GM19035 (cell line): ENCODE measurements around the gene COL26A1.

Source experiments
- ATAC-seq: cut with Tn5 transposase; IDR thresholded peaks from one replicate; pipeline ENCODE4 v1.9.1; 2021; ENCODE audit not compliant: unreplicated experiment

Gene COL26A1

GRCh38 chr7:101531726-101532357 lies 169.2 kb downstream of the COL26A1 start:
- no peak for ATAC-seq

GRCh38 chr7:101532400-101533102 lies 169.9 kb downstream of the COL26A1 start:
- ATAC-seq, result no peak

GRCh38 chr7:101533103-101533465 lies 170.4 kb downstream of the COL26A1 start:
- no peak for ATAC-seq

- no peak for ATAC-seq
Observed at GRCh38 chr7:101534015-101534803, 171.5 kb downstream of the COL26A1 start.

- ATAC-seq, result no peak
Observed at GRCh38 chr7:101534873-101535272, 172.2 kb downstream of the COL26A1 start.

GRCh38 chr7:101535351-101535751 lies 172.7 kb downstream of the COL26A1 start:
- no peak for ATAC-seq

- ATAC-seq, result no peak
Observed at GRCh38 chr7:101536232-101536631, 173.6 kb downstream of the COL26A1 start.

- ATAC-seq, result no peak
Observed at GRCh38 chr7:101536668-101537067, 174.0 kb downstream of the COL26A1 start.

- no peak for ATAC-seq
Observed at GRCh38 chr7:101537205-101537604, 174.5 kb downstream of the COL26A1 start.

GRCh38 chr7:101537935-101538595 lies 175.4 kb downstream of the COL26A1 start:
- ATAC-seq, result no peak

GRCh38 chr7:101538596-101539459 lies 176.2 kb downstream of the COL26A1 start:
- ATAC-seq, result no peak

GRCh38 chr7:101539784-101540183 lies 177.1 kb downstream of the COL26A1 start:
- no peak for ATAC-seq

- no peak for ATAC-seq
Observed at GRCh38 chr7:101542527-101543241, 180.0 kb downstream of the COL26A1 start.

- ATAC-seq, result no peak
Observed at GRCh38 chr7:101543242-101543766, 180.6 kb downstream of the COL26A1 start.

- no peak for ATAC-seq
Observed at GRCh38 chr7:101543846-101544245, 181.2 kb downstream of the COL26A1 start.

GRCh38 chr7:101545441-101546190 lies 182.9 kb downstream of the COL26A1 start:
- ATAC-seq, result no peak

GRCh38 chr7:101546308-101546936 lies 183.7 kb downstream of the COL26A1 start:
- no peak for ATAC-seq
